Fibroblast of pulmonary artery (primary cell): ENCODE results near the gene DEAF1.
"Not testable (repeated sequence)": the region's sequence is repeated elsewhere in the genome, so short reads cannot be mapped to it uniquely, and the experiment has no call there.

Experiments used
- DNase-seq: peaks from one replicate; pipeline ENCODE4 v3.0.0-alpha.2; 2010; ENCODE audit warnings: low read depth
- H3K4me3 ChIP-seq: replicated peaks from 2 replicates; pipeline ENCODE4 v1.5.1; 2011; ENCODE audit warnings: low read depth, mild to moderate bottlenecking, control low read depth, low read length, moderate library complexity
- CTCF ChIP-seq: IDR thresholded peaks from 2 replicates; pipeline ENCODE4 v1.5.1; 2011; ENCODE audit warnings: mild to moderate bottlenecking, control low read depth, low read length, inconsistent platforms; ENCODE audit errors: missing control alignments

Gene DEAF1

GRCh38 chr11:694563-695287 lies at the start of gene DEAF1:
Gene DEAF1 (minus strand): TSS chr11:695222. CDS start chr11:695047, 175 bp downstream.
- TF ChIP-seq CTCF: no peak
- peak within 1 kb of the TSS; percentile 63 for H3K4me3 ChIP-seq
- DNase-seq: peak; percentile 98

GRCh38 chr11:742571-743201 lies 47.7 kb upstream of the DEAF1 start:
- DNase-seq: no peak
- TF ChIP-seq CTCF: no peak
- no peak overlapping the region for H3K4me3 ChIP-seq

- no peak overlapping the region for H3K4me3 ChIP-seq
- no peak for TF ChIP-seq CTCF
- DNase-seq: no peak
These were observed 47.1 kb upstream of the DEAF1 start for GRCh38 chr11:742156-742546.

- not testable (repeated sequence) for H3K4me3 ChIP-seq, DNase-seq
These were observed 42.9 kb upstream of the DEAF1 start for GRCh38 chr11:737899-738298.

- DNase-seq: no peak
- TF ChIP-seq CTCF: no peak
- no peak overlapping the region for H3K4me3 ChIP-seq
These were observed 42.3 kb upstream of the DEAF1 start for GRCh38 chr11:737366-737765.

- not testable (repeated sequence) for H3K4me3 ChIP-seq, DNase-seq
These were observed 39.5 kb upstream of the DEAF1 start for GRCh38 chr11:734541-734940.

- no peak for TF ChIP-seq CTCF
- no peak for DNase-seq
- no peak overlapping the region for H3K4me3 ChIP-seq
These were observed 38.0 kb upstream of the DEAF1 start for GRCh38 chr11:733072-733471.

GRCh38 chr11:729492-730074 lies 34.6 kb upstream of the DEAF1 start:
- DNase-seq: no peak
- no peak overlapping the region for H3K4me3 ChIP-seq
- no peak for TF ChIP-seq CTCF
